Thyroid gland (tissue), 4 donors: ENCODE measurements around the gene DYNC2LI1.

Experiments used
- POLR2A ChIP-seq, 2 donors: fragments of 450-650 bp; IDR thresholded peaks; one replicate each; pipeline ENCODE4 v1.6.1; 2017; ENCODE audit warnings: antibody characterized with exemption in 2 of 2, mild to moderate bottlenecking in 2 of 2, moderate library complexity in 1 of 2
- TF ChIP-seq, protein P1 (sequence below), 6 experiments: fragments of 200-600 bp in 3 of 6; fragments of 450-650 bp in 3 of 6; sonication (generic) in 3 of 6; IDR thresholded peaks; one replicate each; pipeline ENCODE4 v1.5.1; 2016 to 2019; ENCODE audit warnings: antibody characterized with exemption in 6 of 6, mild to moderate bottlenecking in 2 of 6, inconsistent platforms in 1 of 6, moderate library complexity in 1 of 6

DNA sequence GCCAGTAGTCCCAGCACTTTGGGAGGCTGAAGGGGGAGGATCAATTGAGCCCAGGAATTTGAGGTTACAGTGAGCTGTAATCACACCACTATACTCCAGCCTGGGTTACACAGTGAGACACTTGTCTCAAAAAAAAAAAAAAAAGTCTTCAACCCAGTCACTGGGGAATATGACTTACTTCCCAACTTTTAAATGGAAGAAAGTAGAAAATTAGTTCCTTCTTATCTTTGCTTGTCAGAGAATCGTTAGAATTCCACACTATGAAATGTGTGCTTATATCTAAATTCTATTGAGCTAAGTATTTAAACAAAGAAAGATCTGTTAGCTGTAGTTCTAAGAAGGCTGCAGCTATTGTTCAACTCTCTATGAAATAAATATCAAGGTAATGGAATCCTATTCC lies 22.4 kb downstream of the DYNC2LI1 start:
- TF ChIP-seq, protein P1, sequence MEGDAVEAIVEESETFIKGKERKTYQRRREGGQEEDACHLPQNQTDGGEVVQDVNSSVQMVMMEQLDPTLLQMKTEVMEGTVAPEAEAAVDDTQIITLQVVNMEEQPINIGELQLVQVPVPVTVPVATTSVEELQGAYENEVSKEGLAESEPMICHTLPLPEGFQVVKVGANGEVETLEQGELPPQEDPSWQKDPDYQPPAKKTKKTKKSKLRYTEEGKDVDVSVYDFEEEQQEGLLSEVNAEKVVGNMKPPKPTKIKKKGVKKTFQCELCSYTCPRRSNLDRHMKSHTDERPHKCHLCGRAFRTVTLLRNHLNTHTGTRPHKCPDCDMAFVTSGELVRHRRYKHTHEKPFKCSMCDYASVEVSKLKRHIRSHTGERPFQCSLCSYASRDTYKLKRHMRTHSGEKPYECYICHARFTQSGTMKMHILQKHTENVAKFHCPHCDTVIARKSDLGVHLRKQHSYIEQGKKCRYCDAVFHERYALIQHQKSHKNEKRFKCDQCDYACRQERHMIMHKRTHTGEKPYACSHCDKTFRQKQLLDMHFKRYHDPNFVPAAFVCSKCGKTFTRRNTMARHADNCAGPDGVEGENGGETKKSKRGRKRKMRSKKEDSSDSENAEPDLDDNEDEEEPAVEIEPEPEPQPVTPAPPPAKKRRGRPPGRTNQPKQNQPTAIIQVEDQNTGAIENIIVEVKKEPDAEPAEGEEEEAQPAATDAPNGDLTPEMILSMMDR (IDR thresholded peaks at IDR 0.05): no peak
- TF ChIP-seq POLR2A (IDR thresholded peaks at IDR 0.05): no peak
